D721Med (cell line): Measurements from ENCODE around the gene TTC3.
A peak's percentile ranks its signal among the peaks of the same experiment; 100 is the strongest.

Experiments
- DNase-seq: peaks from one replicate; pipeline ENCODE4 v3.0.0; 2011; ENCODE audit warnings: low spot score; ENCODE audit not compliant: insufficient read length
- FAIRE-seq: peaks from 2 replicates; lab custom pipeline; 2011; peaks lifted over from hg19 to GRCh38; lab: Jason Lieb, UNC
- TF ChIP-seq, protein P1 (sequence below): IDR thresholded peaks from 2 replicates; pipeline ENCODE4 v1.5.1; 2012; ENCODE audit warnings: mild to moderate bottlenecking, control low read depth; ENCODE audit not compliant: insufficient read depth; ENCODE audit errors: missing control alignments

TTC3 gene

DNA sequence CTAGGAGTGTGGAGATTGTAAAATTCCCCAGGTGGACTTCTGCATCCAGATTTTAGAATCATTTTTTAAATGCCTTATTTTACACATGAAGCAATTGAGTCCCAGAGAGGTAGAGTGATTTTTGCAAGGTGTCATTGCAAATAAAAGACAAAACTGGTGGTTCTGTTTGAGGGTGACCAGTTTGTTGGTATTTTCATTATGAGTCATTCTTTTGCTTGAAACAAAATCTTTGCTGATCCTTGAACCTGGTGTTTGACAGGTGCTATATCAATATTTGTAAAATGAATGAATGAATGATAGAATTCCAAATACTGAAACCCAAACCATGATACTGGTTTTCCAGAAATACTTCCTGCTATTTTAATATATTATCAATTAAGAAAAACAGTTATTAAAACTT is 44.1 kb downstream of the TTC3 start:
- no peak for DNase-seq
- no peak for FAIRE-seq
- TF ChIP-seq, protein P1, sequence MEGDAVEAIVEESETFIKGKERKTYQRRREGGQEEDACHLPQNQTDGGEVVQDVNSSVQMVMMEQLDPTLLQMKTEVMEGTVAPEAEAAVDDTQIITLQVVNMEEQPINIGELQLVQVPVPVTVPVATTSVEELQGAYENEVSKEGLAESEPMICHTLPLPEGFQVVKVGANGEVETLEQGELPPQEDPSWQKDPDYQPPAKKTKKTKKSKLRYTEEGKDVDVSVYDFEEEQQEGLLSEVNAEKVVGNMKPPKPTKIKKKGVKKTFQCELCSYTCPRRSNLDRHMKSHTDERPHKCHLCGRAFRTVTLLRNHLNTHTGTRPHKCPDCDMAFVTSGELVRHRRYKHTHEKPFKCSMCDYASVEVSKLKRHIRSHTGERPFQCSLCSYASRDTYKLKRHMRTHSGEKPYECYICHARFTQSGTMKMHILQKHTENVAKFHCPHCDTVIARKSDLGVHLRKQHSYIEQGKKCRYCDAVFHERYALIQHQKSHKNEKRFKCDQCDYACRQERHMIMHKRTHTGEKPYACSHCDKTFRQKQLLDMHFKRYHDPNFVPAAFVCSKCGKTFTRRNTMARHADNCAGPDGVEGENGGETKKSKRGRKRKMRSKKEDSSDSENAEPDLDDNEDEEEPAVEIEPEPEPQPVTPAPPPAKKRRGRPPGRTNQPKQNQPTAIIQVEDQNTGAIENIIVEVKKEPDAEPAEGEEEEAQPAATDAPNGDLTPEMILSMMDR, result no peak

DNA sequence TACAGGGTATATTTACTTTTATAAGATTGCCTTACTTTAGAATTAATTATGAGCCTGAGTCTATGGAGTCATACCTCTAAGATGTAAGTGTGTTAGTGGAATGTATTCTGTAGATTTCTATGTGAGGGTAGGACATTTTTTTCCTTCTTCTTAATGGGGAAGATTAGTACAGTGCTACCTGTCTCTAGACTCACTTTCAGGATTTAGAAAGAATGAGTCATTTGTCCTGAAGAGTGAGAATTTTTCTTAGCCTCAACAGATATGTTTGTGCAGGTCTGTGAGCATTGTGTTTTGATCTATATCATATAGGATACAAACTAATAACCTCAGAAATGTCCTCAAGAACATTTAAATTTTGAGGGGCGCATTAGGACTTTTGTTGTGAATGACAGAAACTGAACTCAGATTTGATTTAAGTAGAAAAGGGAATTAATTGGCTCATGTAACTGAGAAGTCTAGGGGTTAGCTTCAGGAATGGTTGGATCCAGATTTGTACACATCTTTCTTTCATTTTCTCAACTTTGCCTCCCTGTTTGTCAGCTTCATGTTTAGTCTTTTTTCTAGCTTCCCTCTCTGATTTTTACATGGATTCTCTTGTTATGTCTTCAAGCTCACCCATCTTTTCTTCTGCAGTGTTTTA is 45.3 kb downstream of the TTC3 start:
- TF ChIP-seq, protein P1, result no peak
- FAIRE-seq, result peak; percentile 55

DNA sequence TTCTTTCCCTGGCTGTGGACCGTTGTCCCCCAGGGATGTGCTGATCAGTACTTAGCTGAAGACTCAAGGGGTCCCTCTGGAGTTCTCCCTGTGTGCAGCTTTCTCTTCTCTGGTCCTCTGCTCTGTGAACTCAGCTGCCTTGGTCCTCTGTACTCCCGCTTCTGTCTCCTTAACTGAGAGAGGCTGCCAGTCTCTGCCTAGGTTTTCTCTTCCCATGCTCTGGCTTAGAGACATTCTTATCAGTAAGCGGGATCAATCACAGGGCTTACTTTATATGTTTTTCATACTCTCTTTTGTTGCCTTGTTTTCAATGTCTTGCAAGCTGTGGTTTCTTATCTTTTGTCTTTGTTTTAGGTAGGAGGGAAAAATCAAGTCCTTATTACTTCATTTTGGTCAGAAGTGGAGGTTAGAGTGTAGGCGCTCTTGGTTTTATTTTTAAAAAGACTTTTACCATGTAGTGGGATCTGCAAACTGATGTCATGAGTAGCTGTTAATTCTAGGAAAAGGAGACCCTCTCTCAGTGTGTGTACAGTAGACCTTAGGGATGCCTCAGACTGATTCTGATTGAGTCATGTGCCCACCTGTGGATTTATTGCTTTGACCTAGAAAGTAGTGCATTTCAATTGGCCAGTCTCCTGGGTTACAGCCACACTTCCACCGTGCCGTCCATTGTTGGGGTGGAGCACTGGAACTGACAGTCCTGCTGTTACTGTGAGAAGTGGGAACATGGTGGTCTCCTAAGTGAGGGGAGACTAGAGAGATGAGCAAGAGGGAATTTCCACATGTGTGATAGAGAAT is 46.6 kb downstream of the TTC3 start:
- TF ChIP-seq, protein P1, result no peak
- FAIRE-seq (no peak), DNase-seq (no peak)

More for the DNA sequence above, 45.3 kb downstream of the TTC3 start:
- DNase-seq, result no peak

DNA sequence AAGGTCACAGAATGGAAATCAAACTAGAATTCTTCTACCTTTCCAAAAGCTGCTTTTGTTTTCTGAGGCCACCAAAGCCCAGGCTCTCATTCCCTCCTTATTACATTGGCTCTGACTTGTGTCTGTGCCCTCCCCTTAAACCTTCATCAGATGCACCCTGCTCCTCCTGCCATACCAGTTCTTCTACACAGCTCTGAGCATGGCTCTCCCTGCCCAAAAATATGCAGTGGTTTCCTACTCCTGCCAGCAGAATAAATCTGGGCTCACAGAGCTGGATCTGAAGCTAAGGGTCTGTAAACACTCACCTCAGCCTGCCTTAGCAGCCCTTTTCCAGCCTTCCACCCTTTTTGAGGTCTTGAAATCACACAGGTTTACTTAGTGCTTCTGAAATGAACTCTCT is 55.0 kb downstream of the TTC3 start:
- TF ChIP-seq, protein P1, result no peak
- FAIRE-seq, result no peak
- no peak for DNase-seq

DNA sequence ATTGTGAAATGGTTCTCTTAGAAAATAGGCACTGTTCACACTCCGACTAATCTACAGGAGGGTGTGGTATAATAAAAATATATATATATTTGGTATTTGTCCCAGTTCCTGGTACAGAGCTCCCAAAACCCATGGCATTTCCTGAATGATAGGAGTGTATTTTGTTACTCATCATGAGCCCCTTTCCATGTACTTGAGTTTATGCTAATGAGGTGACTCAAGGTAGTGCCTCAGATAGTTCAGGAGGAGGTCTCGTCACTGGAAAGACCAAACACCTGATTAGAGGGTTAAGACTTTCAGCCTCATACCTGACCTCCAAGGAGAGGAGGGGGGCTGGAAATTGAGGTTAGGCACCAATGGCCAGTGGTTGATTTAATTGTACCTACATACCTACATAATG is 57.9 kb downstream of the TTC3 start:
- TF ChIP-seq, protein P1, result no peak
- no peak for FAIRE-seq
- DNase-seq, result no peak

DNA sequence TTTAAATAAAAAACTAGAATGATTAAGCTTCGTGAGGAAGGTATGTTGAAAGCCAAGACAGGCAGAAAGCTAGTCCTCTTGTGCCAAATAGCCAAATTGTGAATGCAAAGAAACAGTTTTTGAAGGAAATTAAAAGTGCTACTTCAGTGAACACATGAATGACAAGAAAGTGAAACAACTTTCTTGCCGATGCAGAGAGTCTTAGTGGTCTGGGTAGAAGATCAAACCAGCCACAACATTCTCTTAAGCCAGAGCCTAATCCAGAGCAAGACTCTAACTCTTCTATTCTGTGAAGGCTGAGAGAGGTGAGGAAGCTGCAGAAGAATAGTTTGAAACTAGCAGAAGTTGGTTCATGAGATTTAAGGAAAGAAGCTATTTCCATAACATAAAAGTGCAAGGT is 63.2 kb downstream of the TTC3 start:
- DNase-seq, result no peak
- no peak for FAIRE-seq
- TF ChIP-seq, protein P1, result no peak

DNA sequence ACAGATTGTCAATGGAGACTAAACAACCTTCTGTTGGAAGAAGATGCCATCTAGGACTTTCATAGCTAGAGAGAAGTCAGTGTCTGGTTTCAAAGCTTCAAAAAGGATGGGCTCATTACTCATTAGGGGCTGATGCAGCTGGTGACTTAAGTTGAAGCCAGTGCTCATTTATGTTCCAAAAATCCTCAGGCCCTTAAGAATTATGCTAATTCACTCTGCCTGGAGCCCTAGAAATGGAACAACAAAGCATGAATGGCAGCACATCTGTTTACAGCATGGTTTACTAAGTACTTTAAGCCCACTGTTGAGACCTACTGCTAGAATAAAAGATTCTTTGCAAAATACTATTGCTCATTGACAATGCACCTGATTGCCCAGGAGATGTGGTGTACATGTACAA is 63.7 kb downstream of the TTC3 start:
- no peak for FAIRE-seq
- TF ChIP-seq, protein P1, result no peak

More for the DNA sequence above, 63.7 kb downstream of the TTC3 start:
- no peak for DNase-seq
